ENCODE data around the gene PIAS1. TPM values are rescaled to one million over a fixed set of nuclear protein-coding genes. Genes with fewer than 3 reads are reported as not detected.

Gene PIAS1
- total and polyA plus RNA-seq, 2 donors (not counting 3 experiments of a cell fraction or from before 2014, with no cell fraction given): 23.7 to 24.2 TPM

DNA sequence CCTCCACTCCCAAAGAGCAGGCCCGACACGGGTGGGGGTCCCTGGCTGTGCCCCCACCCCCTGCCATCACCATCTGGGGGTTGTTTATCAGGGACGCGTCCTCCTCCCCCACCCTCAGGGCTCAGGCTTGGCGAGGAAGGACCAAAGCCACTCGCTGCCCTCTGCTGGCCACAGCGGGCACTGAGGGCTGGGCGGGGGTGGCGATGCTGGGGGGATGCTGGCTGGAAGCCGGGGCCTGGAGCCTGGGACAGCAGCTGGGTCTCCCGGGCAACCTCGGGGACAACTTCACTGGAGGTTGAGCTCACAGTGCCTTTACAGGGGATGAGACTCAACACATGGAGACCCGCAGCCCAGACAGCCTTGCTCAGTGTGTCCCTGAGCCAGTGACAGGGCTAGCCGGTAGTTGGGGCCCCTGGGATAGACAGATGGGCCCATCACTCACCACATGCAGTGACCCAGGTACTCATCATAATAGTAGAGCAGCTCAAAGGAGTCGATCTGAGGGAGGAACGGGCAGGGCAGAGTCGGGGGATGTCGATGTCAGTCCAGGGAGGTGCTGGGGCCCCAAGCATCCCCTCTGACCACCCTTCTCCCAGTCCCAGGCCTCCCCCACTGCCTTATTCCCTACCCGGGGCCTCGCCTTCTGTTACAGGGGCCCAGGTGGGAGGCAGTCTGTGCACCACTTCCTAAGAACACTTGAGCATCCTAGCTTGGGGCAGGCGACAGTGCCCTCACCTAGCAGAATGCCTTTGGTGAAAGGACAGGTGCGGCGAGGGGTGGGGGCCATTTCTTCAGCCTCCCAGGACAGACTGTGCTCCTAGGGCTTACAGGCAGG lies 156.9 kb downstream of the PIAS1 start:
- Histone ChIP-seq H4K20me1 (replicated peaks; ENCODE audit: control insufficient read depth, extremely low read depth, insufficient read depth, low read length) (no peaks in the 10 kb centered on the region), H3K9ac (replicated peaks; ENCODE audit: extremely low read depth, insufficient read depth, low read length) (no peak overlapping the region), H3K4me2 (ENCODE audit: insufficient read depth, low read length) (no peak overlapping the region), H3K4me3 (replicated peaks in 1 of 3; ENCODE audit: insufficient read depth in 1 of 3, low read depth in 1 of 3, low read length in 3 of 3) (no peak overlapping the region), H3K9me3 (replicated peaks; ENCODE audit: control insufficient read depth, insufficient read depth, low read length) (no peaks in the 10 kb centered on the region), H3K79me2 (ENCODE audit: control insufficient read depth, insufficient read depth, low read length) (peaks cover 11% of the 10 kb centered on the region), H3K27me3 (ENCODE audit: control insufficient read depth in 2 of 2, insufficient read depth in 2 of 2, low read length in 2 of 2) (no peaks in the 10 kb centered on the region), H3K4me1 (ENCODE audit: control insufficient read depth, extremely low read depth, insufficient read depth, low read length) (peaks cover 2% of the 10 kb centered on the region), H3K27ac (ENCODE audit: insufficient read depth, low read depth, low read length) (no peak overlapping the region), H3K9me1 (replicated peaks; ENCODE audit: control insufficient read depth, extremely low read depth, insufficient read depth, low read length) (no peaks in the 10 kb centered on the region), H2AFZ (ENCODE audit: low read depth, low read length) (no peak overlapping the region), H3K36me3 (ENCODE audit: control insufficient read depth in 2 of 2, extremely low read depth in 1 of 2, insufficient read depth in 2 of 2, low read length in 2 of 2) (no peaks in the 10 kb centered on the region)
- TF ChIP-seq, protein P1, sequence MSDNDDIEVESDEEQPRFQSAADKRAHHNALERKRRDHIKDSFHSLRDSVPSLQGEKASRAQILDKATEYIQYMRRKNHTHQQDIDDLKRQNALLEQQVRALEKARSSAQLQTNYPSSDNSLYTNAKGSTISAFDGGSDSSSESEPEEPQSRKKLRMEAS (IDR thresholded peaks at IDR 0.05; ENCODE audit: insufficient read depth, insufficient read length): no peak
- TF ChIP-seq POLR2AphosphoS5 (IDR thresholded peaks at IDR 0.05; ENCODE audit: insufficient read depth, low read depth, low read length): no peak
- TF ChIP-seq, protein P2, sequence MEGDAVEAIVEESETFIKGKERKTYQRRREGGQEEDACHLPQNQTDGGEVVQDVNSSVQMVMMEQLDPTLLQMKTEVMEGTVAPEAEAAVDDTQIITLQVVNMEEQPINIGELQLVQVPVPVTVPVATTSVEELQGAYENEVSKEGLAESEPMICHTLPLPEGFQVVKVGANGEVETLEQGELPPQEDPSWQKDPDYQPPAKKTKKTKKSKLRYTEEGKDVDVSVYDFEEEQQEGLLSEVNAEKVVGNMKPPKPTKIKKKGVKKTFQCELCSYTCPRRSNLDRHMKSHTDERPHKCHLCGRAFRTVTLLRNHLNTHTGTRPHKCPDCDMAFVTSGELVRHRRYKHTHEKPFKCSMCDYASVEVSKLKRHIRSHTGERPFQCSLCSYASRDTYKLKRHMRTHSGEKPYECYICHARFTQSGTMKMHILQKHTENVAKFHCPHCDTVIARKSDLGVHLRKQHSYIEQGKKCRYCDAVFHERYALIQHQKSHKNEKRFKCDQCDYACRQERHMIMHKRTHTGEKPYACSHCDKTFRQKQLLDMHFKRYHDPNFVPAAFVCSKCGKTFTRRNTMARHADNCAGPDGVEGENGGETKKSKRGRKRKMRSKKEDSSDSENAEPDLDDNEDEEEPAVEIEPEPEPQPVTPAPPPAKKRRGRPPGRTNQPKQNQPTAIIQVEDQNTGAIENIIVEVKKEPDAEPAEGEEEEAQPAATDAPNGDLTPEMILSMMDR (IDR thresholded peaks at IDR 0.05; ENCODE audit: extremely low read depth in 1 of 2, insufficient read depth in 1 of 2, low read depth in 1 of 2, low read length in 2 of 2): peak; percentile 70 to 98
- FAIRE-seq: peak; percentile 58
- DNase-seq (ENCODE audit: low read depth, low spot score): peak; percentile 53
- CTCF ChIA-PET: interaction anchor here (0.6 to 2.6 kb wide), 10 partner anchors 9 to 348 kb away, joined by 3 to 14 read pairs (median 3); no protein-coding TSS in a partner anchor
- BruUV-seq (replicated peaks): no TSS peak
- POLR2A ChIA-PET: no interaction called here
- dilution Hi-C loops (cut with MboI; ENCODE audit: extremely low pct_ligation_motif_present, low sequenced_read_pairs) (no loop called here), intact Hi-C loops (cut with micrococcal nuclease) (loop anchor here (1.0 to 2.0 kb wide), 2 partner anchors 56 to 348 kb away; no protein-coding TSS in a partner anchor)

All from endothelial cell of umbilical vein (primary cell).